Bronchial epithelial cell (primary cell): ENCODE measurements around the gene PTGER1. TPM values are rescaled to one million over a fixed set of nuclear protein-coding genes. Genes with fewer than 3 reads are reported as not detected.

Experiments
- DNase-seq: peaks from one replicate; pipeline ENCODE4 v3.0.0-alpha.2; 2010; ENCODE audit warnings: low read depth
- FAIRE-seq: peaks from 2 replicates; lab custom pipeline; 2011; peaks lifted over from hg19 to GRCh38; lab: Jason Lieb, UNC
- H3K27me3 ChIP-seq: 2 replicates; pipeline ENCODE4 v1.5.1; 2011; ENCODE audit warnings: low read length; ENCODE audit not compliant: control insufficient read depth, insufficient read depth
- H3K36me3 ChIP-seq: 2 replicates; pipeline ENCODE4 v1.5.1; 2011; ENCODE audit warnings: low read length; ENCODE audit not compliant: control insufficient read depth, insufficient read depth
- H3K4me3 ChIP-seq: 2 replicates; pipeline ENCODE4 v1.5.1; 2011; ENCODE audit warnings: mild to moderate bottlenecking, low read depth, low read length, control low read depth
- total RNA-seq: library from RNA; depleted of rRNA; stranded (reverse); fragments of >200 nt; gene quantifications from 2 replicates; pipeline ENCODE4 v1.2.1, GENCODE V29; 2014
- TF ChIP-seq, protein P1 (sequence below): IDR thresholded peaks from 2 replicates; pipeline ENCODE4 v1.5.1; 2011; ENCODE audit warnings: mild to moderate bottlenecking, moderate library complexity, low read length, control low read depth, inconsistent platforms; ENCODE audit not compliant: insufficient read depth, severe bottlenecking

Gene PTGER1
- total RNA-seq, 1 donor from 2014 or later: 2.6 TPM

DNA sequence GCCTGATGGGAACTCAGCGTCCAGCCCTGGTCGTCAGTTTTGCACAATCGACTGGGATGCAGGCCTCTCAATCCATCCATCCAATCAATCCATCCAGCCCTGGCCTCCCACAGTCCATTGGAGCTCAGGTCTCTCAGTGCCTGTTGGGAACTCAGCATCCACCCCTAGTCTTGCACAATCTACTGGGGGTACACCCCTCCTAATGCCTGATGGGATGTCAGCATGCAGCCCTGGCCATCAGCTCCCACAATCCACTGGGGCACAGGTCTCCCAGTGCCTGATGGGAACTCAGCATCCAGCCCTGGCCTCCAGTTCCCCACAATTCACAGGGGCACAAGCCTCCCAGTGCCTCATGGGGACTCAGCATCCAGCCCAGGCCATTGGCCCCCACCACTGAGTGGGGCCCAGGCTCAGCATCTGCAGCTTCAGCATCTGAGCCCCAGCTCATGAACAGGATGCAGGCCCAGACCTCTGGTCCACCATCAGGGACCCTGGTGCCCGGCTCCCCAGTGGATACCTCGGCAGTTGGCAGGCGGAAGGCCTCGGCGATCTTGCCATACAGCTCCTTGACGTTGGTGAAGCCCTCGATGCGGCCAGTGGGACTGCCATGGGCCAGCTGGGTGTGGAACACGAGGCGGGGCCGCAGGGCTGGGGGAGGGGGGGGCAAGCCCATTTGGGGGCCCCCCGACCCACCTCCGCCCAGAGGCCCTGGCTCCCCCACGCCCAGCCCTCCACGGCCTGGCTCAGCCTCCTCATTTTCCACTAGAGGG, 7.2 kb upstream of the PTGER1 start:
- peaks cover 34% of the 10 kb centered on the region for H3K36me3 ChIP-seq
- DNase-seq: no peak

DNA sequence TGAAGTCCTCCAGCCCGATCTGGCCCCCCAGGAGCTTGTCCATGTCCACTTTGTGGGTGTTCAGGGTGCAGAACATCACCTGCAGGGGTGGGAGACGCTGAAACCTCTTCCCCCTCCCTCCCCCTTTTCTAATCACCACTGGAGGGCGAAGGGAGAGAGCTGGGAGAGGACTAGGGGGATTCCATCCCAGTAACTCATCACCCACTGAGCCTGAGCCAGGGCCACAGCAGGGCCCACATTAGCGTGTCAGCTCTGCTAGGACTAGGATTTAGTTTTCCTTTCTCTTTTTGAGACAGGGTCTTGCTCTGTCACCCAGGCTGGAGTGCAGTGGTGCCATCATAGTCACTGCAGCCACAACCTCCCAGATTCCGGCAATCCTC, 5.5 kb upstream of the PTGER1 start:
- Histone ChIP-seq H3K4me3 (no peak overlapping the region), H3K27me3 (no peaks in the 10 kb centered on the region), H3K36me3 (peaks cover 34% of the 10 kb centered on the region)
- FAIRE-seq: no peak
- no peak for DNase-seq
- TF ChIP-seq, protein P1, sequence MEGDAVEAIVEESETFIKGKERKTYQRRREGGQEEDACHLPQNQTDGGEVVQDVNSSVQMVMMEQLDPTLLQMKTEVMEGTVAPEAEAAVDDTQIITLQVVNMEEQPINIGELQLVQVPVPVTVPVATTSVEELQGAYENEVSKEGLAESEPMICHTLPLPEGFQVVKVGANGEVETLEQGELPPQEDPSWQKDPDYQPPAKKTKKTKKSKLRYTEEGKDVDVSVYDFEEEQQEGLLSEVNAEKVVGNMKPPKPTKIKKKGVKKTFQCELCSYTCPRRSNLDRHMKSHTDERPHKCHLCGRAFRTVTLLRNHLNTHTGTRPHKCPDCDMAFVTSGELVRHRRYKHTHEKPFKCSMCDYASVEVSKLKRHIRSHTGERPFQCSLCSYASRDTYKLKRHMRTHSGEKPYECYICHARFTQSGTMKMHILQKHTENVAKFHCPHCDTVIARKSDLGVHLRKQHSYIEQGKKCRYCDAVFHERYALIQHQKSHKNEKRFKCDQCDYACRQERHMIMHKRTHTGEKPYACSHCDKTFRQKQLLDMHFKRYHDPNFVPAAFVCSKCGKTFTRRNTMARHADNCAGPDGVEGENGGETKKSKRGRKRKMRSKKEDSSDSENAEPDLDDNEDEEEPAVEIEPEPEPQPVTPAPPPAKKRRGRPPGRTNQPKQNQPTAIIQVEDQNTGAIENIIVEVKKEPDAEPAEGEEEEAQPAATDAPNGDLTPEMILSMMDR: no peak

More for the DNA sequence above, 7.2 kb upstream of the PTGER1 start:
- Histone ChIP-seq H3K27me3 (no peaks in the 10 kb centered on the region), H3K4me3 (no peak overlapping the region)
- TF ChIP-seq, protein P1: no peak
- no peak for FAIRE-seq

DNA sequence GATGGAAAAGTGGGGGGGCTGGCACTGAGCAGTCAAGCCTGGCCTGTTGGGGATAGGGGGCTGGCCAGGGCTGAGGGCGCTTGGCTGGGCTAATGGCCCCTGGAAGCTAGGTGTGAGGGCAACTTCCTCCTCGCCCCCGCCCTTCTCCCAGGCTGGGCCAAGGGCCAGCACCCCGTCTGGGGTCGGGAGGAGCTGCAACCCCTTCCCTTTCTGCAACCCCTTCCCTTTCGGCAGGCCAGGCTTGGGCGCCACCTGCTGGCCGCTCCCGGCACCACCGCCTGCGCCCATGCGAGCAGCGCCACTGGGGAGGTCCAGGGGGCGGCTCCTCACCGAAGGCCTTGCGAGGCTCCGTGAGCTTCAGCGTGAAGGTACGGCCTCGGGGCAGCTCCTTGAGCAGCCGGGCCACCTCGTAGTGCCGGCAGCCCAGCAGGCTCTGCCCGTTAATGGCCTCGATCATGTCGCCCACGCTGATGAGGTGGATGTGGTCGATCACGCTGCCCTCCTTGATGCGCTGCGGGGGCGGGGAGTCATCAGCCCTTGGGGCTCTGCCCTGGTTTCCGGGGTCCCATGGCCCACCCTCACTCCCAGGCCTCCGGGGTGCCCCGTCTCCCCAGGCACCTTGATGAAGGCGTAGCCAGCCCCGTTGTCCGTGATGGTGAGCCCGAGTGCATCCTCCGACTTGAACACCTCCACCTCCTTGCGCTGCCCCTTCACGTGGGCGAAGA, 5.0 kb upstream of the PTGER1 start:
- H3K36me3 ChIP-seq: peaks cover 34% of the 10 kb centered on the region
- TF ChIP-seq, protein P1: peak; percentile 78
- H3K4me3 ChIP-seq: no peak overlapping the region
- no peak for DNase-seq
- no peak for FAIRE-seq
- H3K27me3 ChIP-seq: no peaks in the 10 kb centered on the region

DNA sequence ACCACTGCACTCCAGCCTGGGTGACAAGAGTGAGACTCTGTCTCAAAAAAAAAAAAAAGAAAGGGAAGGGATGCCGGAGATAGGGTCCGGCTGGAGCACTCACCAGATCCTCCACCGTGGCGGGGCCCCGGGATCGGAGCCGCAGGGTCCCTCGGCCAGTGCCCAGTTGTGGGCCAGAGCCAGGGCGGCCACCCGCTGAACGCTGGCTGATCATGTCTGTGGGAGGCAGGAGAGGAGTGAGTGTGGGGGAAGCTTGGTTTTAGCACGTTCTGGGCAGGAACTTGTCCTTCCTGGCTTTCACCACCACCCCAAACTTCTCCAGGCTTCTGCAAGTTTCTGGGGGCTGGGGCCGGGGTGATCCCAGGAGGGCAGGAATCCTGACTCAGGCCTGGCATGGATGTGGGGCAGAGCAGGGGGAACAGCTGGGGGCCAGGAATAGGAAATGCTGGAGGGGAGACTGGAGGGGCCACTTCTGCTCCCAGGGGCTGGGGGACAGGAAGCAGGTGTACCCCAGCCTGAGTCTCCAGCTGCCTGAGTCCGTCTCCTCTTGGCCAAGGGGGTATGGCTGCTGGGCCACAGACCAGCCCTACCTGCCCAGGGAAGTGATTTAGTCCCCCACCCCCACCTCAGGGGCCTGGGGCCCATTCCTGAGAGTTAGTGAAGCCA, 4.3 kb upstream of the PTGER1 start:
- no peaks in the 10 kb centered on the region for H3K27me3 ChIP-seq
- H3K4me3 ChIP-seq: no peak overlapping the region
- TF ChIP-seq, protein P1: no peak
- DNase-seq (no peak), FAIRE-seq (no peak)
- peaks cover 34% of the 10 kb centered on the region for H3K36me3 ChIP-seq

DNA sequence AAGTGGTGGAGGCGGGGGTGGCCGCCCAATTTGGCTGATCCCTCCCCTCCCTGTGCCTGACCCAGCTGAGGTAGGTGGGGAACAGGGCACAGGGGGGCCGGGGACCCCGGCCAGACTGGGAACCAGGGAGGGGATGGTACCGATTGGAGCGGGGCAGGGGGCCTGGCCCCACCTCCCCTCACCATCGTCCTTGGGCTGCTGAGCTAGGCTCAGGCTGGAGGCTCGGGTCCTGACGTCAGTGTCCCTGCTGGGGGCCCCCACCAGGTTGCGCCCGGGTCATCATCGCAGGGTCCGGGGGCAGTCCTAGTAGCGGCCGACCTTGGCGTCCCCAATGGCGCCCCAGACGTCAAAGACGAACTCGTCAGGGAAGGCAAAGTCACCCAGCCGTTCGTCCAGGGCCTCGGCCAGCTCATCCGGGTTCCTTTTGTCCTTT, 3.0 kb upstream of the PTGER1 start:
- DNase-seq: no peak
- no peak overlapping the region for H3K4me3 ChIP-seq
- H3K36me3 ChIP-seq: peaks cover 32% of the 10 kb centered on the region
- FAIRE-seq: no peak
- peaks cover 1% of the 10 kb centered on the region for H3K27me3 ChIP-seq
- TF ChIP-seq, protein P1: no peak
